ENCODE data around the gene CDS2.

GRCh38 chr20:5212907-5213487 is 86.2 kb downstream of the CDS2 start:
- TF ChIP-seq ZNF274 (IDR thresholded peaks at IDR 0.05; ENCODE audit: low read depth, low read length) (no peak), SUZ12 (IDR thresholded peaks at IDR 0.05; ENCODE audit: extremely low read depth, insufficient read depth, insufficient read length) (no peak)

Measured in NT2/D1 (cell line).